HepG2 (cell line): ENCODE measurements around the gene AJUBA. TPM values are rescaled to one million over a fixed set of nuclear protein-coding genes. Genes with fewer than 3 reads are reported as not detected.

Source experiments
- BRF2 ChIP-seq: sonication (generic); formaldehyde crosslinking; IDR thresholded peaks from 2 replicates; pipeline ENCODE4 v1.8.1; 2022; ENCODE audit warnings: mild to moderate bottlenecking, missing genetic modification reagents
- GABPB1 ChIP-seq: IDR thresholded peaks from 2 replicates; pipeline ENCODE4 v1.6.1; 2016; ENCODE audit warnings: mild to moderate bottlenecking, missing genetic modification reagents, moderate library complexity, missing compliant biosample characterization
- HDAC2 ChIP-seq: sonication (generic); formaldehyde crosslinking; IDR thresholded peaks from 2 replicates; pipeline ENCODE4 v1.4.0; 2020; ENCODE audit warnings: missing genetic modification reagents
- HMG20B ChIP-seq: conservative IDR thresholded peaks from 2 replicates; pipeline ENCODE4 v1.6.1; 2016; ENCODE audit warnings: missing genetic modification reagents, missing compliant biosample characterization
- IRF2 ChIP-seq: IDR thresholded peaks from 2 replicates; pipeline ENCODE4 v1.6.1; 2018; ENCODE audit warnings: missing genetic modification reagents, missing compliant biosample characterization
- MAF1 ChIP-seq: sonication (generic); formaldehyde crosslinking; IDR thresholded peaks from 2 replicates; pipeline ENCODE4 v1.5.0; 2020; ENCODE audit warnings: missing genetic modification reagents, borderline replicate concordance
- MAZ ChIP-seq, 2 experiments: sonication (generic) in 1 of 2; formaldehyde crosslinking in 1 of 2; IDR thresholded peaks; 2 replicates each; pipeline versions ENCODE4 v1.5.0 to v1.6.1; 2012 to 2020; ENCODE audit warnings: low read depth in 2 of 2, mild to moderate bottlenecking in 2 of 2, borderline replicate concordance in 1 of 2, improper control_type of control experiment in 1 of 2, low read length in 1 of 2, missing genetic modification reagents in 1 of 2, moderate library complexity in 1 of 2
- POLR2G ChIP-seq: fragments of 200-400 bp; formaldehyde crosslinking; IDR thresholded peaks from 2 replicates; pipeline ENCODE4 v1.6.1; 2018; ENCODE audit warnings: mild to moderate bottlenecking, low read depth, low read length, moderate library complexity
- RNF2 ChIP-seq: fragments of 450-650 bp; conservative IDR thresholded peaks from 2 replicates; pipeline ENCODE4 v1.6.1; 2016; ENCODE audit warnings: low read depth
- SALL2 ChIP-seq: sonication (generic); formaldehyde crosslinking; IDR thresholded peaks from 2 replicates; pipeline ENCODE4 v1.8.1; 2023; ENCODE audit warnings: mild to moderate bottlenecking, missing genetic modification reagents, inconsistent platforms
- ZMAT3 ChIP-seq: sonication (generic); formaldehyde crosslinking; conservative IDR thresholded peaks from 2 replicates; pipeline ENCODE4 v1.7.0; 2021; ENCODE audit warnings: missing genetic modification reagents
- ZNF205 ChIP-seq: IDR thresholded peaks from 2 replicates; pipeline ENCODE4 v1.6.1; 2018; ENCODE audit warnings: missing biosample characterization, missing genetic modification reagents
- ZNF292 ChIP-seq: sonication (generic); formaldehyde crosslinking; IDR thresholded peaks from 2 replicates; pipeline ENCODE4 v1.8.1; 2022; ENCODE audit warnings: mild to moderate bottlenecking, low read depth, missing genetic modification reagents, borderline replicate concordance
- ZNF317 ChIP-seq: sonication (generic); formaldehyde crosslinking; IDR thresholded peaks from 2 replicates; pipeline ENCODE4 v1.5.0; 2020; ENCODE audit warnings: mild to moderate bottlenecking, missing genetic modification reagents
- polyA plus RNA-seq, 8 experiments: library from polyadenylated mRNA; depleted of rRNA in 3 of 8; stranded (reverse) in 7 of 8; unstranded in 1 of 8; fragments of >200 nt; fragmentation: Illumina TruSeq in 4 of 8; extraction: Trizol in 4 of 8; gene quantifications; 2 replicates each; pipeline versions ENCODE4 v1.2.1 to v1.2.3, GENCODE V29; 2011 to 2016; ENCODE audit warnings: low read depth in 4 of 8, missing spikeins in 1 of 8, mixed read lengths in 1 of 8; ENCODE audit not compliant: insufficient read depth in 1 of 8
- total RNA-seq, 5 experiments: library from RNA; depleted of rRNA; stranded (reverse); fragments of >200 nt; fragmentation: Illumina TruSeq; extraction: Trizol; gene quantifications; 2 replicates each; pipeline ENCODE4 v1.2.3, GENCODE V29; 2016; ENCODE audit warnings: low read depth in 1 of 5
- TF ChIP-seq, protein P1 (sequence below): sonication (generic); formaldehyde crosslinking; IDR thresholded peaks from 2 replicates; pipeline ENCODE4 v1.5.1; 2020; ENCODE audit warnings: mild to moderate bottlenecking, moderate library complexity, missing genetic modification reagents
- TF ChIP-seq, protein P2 (sequence below): sonication (generic); formaldehyde crosslinking; IDR thresholded peaks from 2 replicates; pipeline ENCODE4 v1.8.1; 2023; ENCODE audit warnings: missing genetic modification reagents, inconsistent platforms, borderline replicate concordance
- TF ChIP-seq, protein P3 (sequence below): sonication (generic); formaldehyde crosslinking; IDR thresholded peaks from 2 replicates; pipeline ENCODE4 v1.5.0; 2020; ENCODE audit warnings: mild to moderate bottlenecking, missing genetic modification reagents, borderline replicate concordance
- TF ChIP-seq, protein P4 (sequence below): sonication (generic); formaldehyde crosslinking; IDR thresholded peaks from 2 replicates; pipeline ENCODE4 v1.5.0; 2020; ENCODE audit warnings: mild to moderate bottlenecking, low read depth, missing genetic modification reagents, borderline replicate concordance

Gene AJUBA
- total and polyA plus RNA-seq, 2 of the 13 experiments (the other 11 are each of a cell fraction or from before 2014, with no cell fraction given): 157 to 241 TPM

- TF ChIP-seq, protein P1, sequence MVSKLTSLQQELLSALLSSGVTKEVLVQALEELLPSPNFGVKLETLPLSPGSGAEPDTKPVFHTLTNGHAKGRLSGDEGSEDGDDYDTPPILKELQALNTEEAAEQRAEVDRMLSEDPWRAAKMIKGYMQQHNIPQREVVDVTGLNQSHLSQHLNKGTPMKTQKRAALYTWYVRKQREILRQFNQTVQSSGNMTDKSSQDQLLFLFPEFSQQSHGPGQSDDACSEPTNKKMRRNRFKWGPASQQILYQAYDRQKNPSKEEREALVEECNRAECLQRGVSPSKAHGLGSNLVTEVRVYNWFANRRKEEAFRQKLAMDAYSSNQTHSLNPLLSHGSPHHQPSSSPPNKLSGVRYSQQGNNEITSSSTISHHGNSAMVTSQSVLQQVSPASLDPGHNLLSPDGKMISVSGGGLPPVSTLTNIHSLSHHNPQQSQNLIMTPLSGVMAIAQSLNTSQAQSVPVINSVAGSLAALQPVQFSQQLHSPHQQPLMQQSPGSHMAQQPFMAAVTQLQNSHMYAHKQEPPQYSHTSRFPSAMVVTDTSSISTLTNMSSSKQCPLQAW (CRISPR knock-in tag): 0 out of 2 replicates have a peak, but pooled peaks have one; percentile 39
- TF ChIP-seq, protein P2, sequence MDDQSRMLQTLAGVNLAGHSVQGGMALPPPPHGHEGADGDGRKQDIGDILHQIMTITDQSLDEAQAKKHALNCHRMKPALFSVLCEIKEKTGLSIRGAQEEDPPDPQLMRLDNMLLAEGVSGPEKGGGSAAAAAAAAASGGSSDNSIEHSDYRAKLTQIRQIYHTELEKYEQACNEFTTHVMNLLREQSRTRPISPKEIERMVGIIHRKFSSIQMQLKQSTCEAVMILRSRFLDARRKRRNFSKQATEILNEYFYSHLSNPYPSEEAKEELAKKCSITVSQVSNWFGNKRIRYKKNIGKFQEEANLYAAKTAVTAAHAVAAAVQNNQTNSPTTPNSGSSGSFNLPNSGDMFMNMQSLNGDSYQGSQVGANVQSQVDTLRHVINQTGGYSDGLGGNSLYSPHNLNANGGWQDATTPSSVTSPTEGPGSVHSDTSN: no peak
- TF ChIP-seq, protein P3, sequence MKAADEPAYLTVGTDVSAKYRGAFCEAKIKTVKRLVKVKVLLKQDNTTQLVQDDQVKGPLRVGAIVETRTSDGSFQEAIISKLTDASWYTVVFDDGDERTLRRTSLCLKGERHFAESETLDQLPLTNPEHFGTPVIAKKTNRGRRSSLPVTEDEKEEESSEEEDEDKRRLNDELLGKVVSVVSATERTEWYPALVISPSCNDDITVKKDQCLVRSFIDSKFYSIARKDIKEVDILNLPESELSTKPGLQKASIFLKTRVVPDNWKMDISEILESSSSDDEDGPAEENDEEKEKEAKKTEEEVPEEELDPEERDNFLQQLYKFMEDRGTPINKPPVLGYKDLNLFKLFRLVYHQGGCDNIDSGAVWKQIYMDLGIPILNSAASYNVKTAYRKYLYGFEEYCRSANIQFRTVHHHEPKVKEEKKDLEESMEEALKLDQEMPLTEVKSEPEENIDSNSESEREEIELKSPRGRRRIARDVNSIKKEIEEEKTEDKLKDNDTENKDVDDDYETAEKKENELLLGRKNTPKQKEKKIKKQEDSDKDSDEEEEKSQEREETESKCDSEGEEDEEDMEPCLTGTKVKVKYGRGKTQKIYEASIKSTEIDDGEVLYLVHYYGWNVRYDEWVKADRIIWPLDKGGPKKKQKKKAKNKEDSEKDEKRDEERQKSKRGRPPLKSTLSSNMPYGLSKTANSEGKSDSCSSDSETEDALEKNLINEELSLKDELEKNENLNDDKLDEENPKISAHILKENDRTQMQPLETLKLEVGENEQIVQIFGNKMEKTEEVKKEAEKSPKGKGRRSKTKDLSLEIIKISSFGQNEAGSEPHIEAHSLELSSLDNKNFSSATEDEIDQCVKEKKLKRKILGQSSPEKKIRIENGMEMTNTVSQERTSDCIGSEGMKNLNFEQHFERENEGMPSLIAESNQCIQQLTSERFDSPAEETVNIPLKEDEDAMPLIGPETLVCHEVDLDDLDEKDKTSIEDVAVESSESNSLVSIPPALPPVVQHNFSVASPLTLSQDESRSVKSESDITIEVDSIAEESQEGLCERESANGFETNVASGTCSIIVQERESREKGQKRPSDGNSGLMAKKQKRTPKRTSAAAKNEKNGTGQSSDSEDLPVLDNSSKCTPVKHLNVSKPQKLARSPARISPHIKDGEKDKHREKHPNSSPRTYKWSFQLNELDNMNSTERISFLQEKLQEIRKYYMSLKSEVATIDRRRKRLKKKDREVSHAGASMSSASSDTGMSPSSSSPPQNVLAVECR (CRISPR knock-in tag): no peak
- TF ChIP-seq RNF2 (no peak), BRF2 (CRISPR knock-in tag) (no peak), ZNF292 (CRISPR knock-in tag) (no peak), SALL2 (CRISPR knock-in tag) (no peak), GABPB1 (CRISPR knock-in tag) (no peak), IRF2 (CRISPR knock-in tag) (no peak), ZNF317 (CRISPR knock-in tag) (no peak), ZNF205 (no peak; the same call in 1 of the 2 replicates), ZMAT3 (CRISPR knock-in tag) (no peak; the same call in 1 of the 2 replicates), MAZ (IDR thresholded peaks at IDR 0.05; ENCODE audit: borderline replicate concordance, low read depth, low read length) (no peak), MAZ (CRISPR knock-in tag; IDR thresholded peaks at IDR 0.05; ENCODE audit: low read depth) (no peak; the same call in 1 of the 2 replicates), MAF1 (CRISPR knock-in tag) (0 out of 2 replicates have a peak, but pooled peaks have one; percentile 33), POLR2G (no peak), HDAC2 (CRISPR knock-in tag) (no peak), HMG20B (CRISPR knock-in tag) (no peak)
- TF ChIP-seq, protein P4, sequence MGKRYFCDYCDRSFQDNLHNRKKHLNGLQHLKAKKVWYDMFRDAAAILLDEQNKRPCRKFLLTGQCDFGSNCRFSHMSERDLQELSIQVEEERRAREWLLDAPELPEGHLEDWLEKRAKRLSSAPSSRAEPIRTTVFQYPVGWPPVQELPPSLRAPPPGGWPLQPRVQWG: no peak
These were observed 26.4 kb downstream of the AJUBA start (continued) for GRCh38 chr14:22955702-22956569.
